Natural killer cell (primary cell): ENCODE results near the gene DGKE. TPM values are rescaled to one million over a fixed set of nuclear protein-coding genes. Genes with fewer than 3 reads are reported as not detected.
A peak's percentile ranks its signal among the peaks of the same experiment; 100 is the strongest.

Source experiments
- ATAC-seq, 3 donors: fragments of 150-1000 bp in 2 of 3; fragments of 200-7000 bp in 1 of 3; cut with Tn5 transposase; 1 replicate in 1 of 3; 2 replicates in 2 of 3; pipeline ENCODE4 v1.10.0; 2021; ENCODE audit warnings: mild to moderate bottlenecking in 2 of 3, moderate library complexity in 2 of 3
- DNase-seq, 2 donors: peaks; one replicate each; pipeline versions ENCODE4 v3.0.0 to v3.0.0-alpha.2; 2013 to 2021; ENCODE audit warnings: mixed read lengths in 1 of 2
- H3K27ac ChIP-seq: one replicate; pipeline ENCODE4 v1.5.1; 2013; ENCODE audit warnings: mild to moderate bottlenecking, low read length
- H3K27me3 ChIP-seq: one replicate; pipeline ENCODE4 v1.6.1; 2013; ENCODE audit warnings: low read length; ENCODE audit not compliant: control insufficient read depth, insufficient read depth
- H3K36me3 ChIP-seq: one replicate; pipeline ENCODE4 v1.6.1; 2013; ENCODE audit warnings: low read length; ENCODE audit not compliant: control insufficient read depth, insufficient read depth
- H3K4me1 ChIP-seq: one replicate; pipeline ENCODE4 v1.6.1; 2013; ENCODE audit warnings: low read length; ENCODE audit not compliant: control insufficient read depth, insufficient read depth
- H3K4me3 ChIP-seq: one replicate; pipeline ENCODE4 v1.5.1; 2013; ENCODE audit warnings: low read length
- H3K9me3 ChIP-seq: one replicate; pipeline ENCODE4 v1.6.1; 2013; ENCODE audit warnings: low read length; ENCODE audit not compliant: control insufficient read depth, insufficient read depth
- H3K27ac Mint-ChIP-seq, 2 donors: one replicate each; pipeline ENCODE4 v1.8.0; 2022; ENCODE audit warnings: mild to moderate bottlenecking in 2 of 2, mixed read lengths in 2 of 2, moderate library complexity in 1 of 2
- H3K27me3 Mint-ChIP-seq, 2 donors: one replicate each; pipeline ENCODE4 v1.8.0; 2022; ENCODE audit warnings: low read depth in 2 of 2, mixed read lengths in 2 of 2
- H3K36me3 Mint-ChIP-seq: one replicate; pipeline ENCODE4 v1.8.0; 2022; ENCODE audit warnings: mixed read lengths
- H3K4me1 Mint-ChIP-seq, 2 donors: one replicate each; pipeline ENCODE4 v1.8.0; 2022; ENCODE audit warnings: mixed read lengths in 2 of 2
- H3K4me3 Mint-ChIP-seq: one replicate; pipeline ENCODE4 v1.8.0; 2022; ENCODE audit warnings: mild to moderate bottlenecking, moderate library complexity, mixed read lengths
- H3K9me3 Mint-ChIP-seq, 2 donors: one replicate each; pipeline ENCODE4 v1.8.0; 2022; ENCODE audit warnings: mixed read lengths in 2 of 2
- CTCF ChIP-seq: fragments of 200-600 bp; IDR thresholded peaks from one replicate; pipeline ENCODE4 v1.8.0; 2022; ENCODE audit warnings: antibody characterized with exemption
- whole genome bisulfite sequencing: methylation state at CpG from one replicate; pipeline ENCODE4 v1.1.7; 2013; ENCODE audit warnings: missing lambda C conversion rate; ENCODE audit not compliant: insufficient coverage; 5-methylcytosine and 5-hydroxymethylcytosine counted together
- intact Hi-C: fragments of 100-400 bp; cut with micrococcal nuclease; formaldehyde crosslinking; loops from one replicate; pipeline ENCODE4 v1.14.2; 2022
- total RNA-seq, 4 donors: library from RNA; stranded (reverse); fragments of 120-200 nt in 1 of 4; gene quantifications; one replicate each; pipeline versions ENCODE4 v1.2.3 to v1.2.4, GENCODE V29; 2013 to 2022

The DGKE gene
- total RNA-seq, 3 donors from 2014 or later (not counting 1 experiment from before 2014, with no cell fraction given), result 19.3 to 31.0 (median 29.5) TPM

GRCh38 chr17:56819431-56820145, 14.4 kb upstream of the DGKE start:
- no peak overlapping the region for H3K4me3 ChIP-seq
- no peaks in the 10 kb centered on the region for H3K27me3 ChIP-seq
- Mint-ChIP-seq H3K27ac (no peak overlapping the region), H3K36me3 (peaks cover 7% of the 10 kb centered on the region), H3K4me3 (no peak overlapping the region), H3K27me3 (no peaks in the 10 kb centered on the region), H3K9me3 (no peaks in the 10 kb centered on the region), H3K4me1 (peaks cover 0 to 6% of the 10 kb centered on the region in 2 donors)
- WGBS, result 30% methylated on average over 14 of the region's 14 CpGs
- peak; percentile 81 to 93 (median 83) for ATAC-seq
- peaks cover 4% of the 10 kb centered on the region for H3K4me1 ChIP-seq
- peak; percentile 50 to 87 for DNase-seq
- peak; percentile 86 for TF ChIP-seq CTCF
- H3K27ac ChIP-seq, result no peak overlapping the region
- no peaks in the 10 kb centered on the region for H3K36me3 ChIP-seq
- intact Hi-C loops, result loop anchor here (1.0 kb wide), 1 partner anchor 121 kb away; no protein-coding TSS in a partner anchor
- H3K9me3 ChIP-seq, result no peaks in the 10 kb centered on the region

GRCh38 chr17:56820207-56820606, 13.7 kb upstream of the DGKE start:
- H3K4me3 Mint-ChIP-seq, result no peak overlapping the region
- intact Hi-C loops, result no loop called here
- DNase-seq, result no peak

DNA sequence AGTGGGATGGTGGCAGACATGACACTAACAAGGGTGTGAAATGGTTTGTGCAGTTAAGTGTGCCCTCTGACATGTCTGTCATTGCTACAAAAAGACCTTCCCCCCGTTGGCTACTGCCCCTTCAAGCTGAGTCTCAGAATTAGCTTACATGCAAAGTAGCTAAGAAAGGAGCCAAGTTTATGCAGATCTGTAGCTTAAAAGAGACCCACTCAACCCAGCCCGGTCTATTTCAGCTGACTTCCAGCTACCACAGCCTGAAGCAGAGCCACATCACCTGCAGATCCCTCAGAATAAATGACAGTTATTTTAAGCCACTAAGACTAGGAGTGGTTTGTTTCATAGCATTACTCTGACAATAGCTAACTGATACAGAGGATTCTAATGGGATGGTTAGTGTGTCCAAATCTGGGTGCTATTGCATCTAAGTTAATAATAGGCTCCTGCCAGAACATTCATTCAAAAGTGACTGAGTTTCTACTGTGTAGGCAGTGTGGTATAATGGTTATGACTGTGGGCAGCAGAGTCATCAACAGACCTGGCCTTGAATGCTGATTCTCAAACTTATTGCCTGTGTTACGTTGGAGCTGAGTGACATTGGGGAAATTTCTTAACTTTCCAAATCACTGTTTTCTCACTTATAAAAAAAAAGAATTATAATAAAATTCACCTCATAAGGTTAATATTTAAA, 12.0 kb upstream of the DGKE start:
- intact Hi-C loops, result no loop called here
- H3K36me3 Mint-ChIP-seq, result peaks cover 7% of the 10 kb centered on the region
- Histone ChIP-seq H3K27me3 (no peaks in the 10 kb centered on the region), H3K27ac (no peak overlapping the region), H3K4me1 (peaks cover 4% of the 10 kb centered on the region), H3K4me3 (no peak overlapping the region), H3K36me3 (no peaks in the 10 kb centered on the region), H3K9me3 (no peaks in the 10 kb centered on the region)
- no peaks in the 10 kb centered on the region for H3K27me3 Mint-ChIP-seq
- WGBS, result 85% methylated on average over 2 of the region's 3 CpGs
- H3K4me3 Mint-ChIP-seq, result no peak overlapping the region
- ATAC-seq, result no peak
- no peaks in the 10 kb centered on the region for H3K9me3 Mint-ChIP-seq
- DNase-seq, result no peak
- no peak overlapping the region for H3K27ac Mint-ChIP-seq
- H3K4me1 Mint-ChIP-seq, result peaks cover 0 to 6% of the 10 kb centered on the region in 2 donors
- no peak for TF ChIP-seq CTCF

More at GRCh38 chr17:56820207-56820606, 13.7 kb upstream of the DGKE start:
- no peak for TF ChIP-seq CTCF
- Mint-ChIP-seq H3K9me3 (no peaks in the 10 kb centered on the region), H3K27ac (no peak overlapping the region), H3K4me1 (peaks cover 0 to 6% of the 10 kb centered on the region in 2 donors), H3K27me3 (no peaks in the 10 kb centered on the region), H3K36me3 (peaks cover 7% of the 10 kb centered on the region)
- Histone ChIP-seq H3K9me3 (no peaks in the 10 kb centered on the region), H3K36me3 (no peaks in the 10 kb centered on the region), H3K27ac (no peak overlapping the region), H3K4me3 (no peak overlapping the region), H3K27me3 (no peaks in the 10 kb centered on the region), H3K4me1 (peaks cover 4% of the 10 kb centered on the region)
- no peak for ATAC-seq
- 89% methylated on average over 8 of the region's 10 CpGs for WGBS
